ENCODE measurements around the gene GUCY2D. TPM values are rescaled to one million over a fixed set of nuclear protein-coding genes. Genes with fewer than 3 reads are reported as not detected.

GUCY2D gene
- total RNA-seq, 1 donor from 2014 or later: not detected

DNA sequence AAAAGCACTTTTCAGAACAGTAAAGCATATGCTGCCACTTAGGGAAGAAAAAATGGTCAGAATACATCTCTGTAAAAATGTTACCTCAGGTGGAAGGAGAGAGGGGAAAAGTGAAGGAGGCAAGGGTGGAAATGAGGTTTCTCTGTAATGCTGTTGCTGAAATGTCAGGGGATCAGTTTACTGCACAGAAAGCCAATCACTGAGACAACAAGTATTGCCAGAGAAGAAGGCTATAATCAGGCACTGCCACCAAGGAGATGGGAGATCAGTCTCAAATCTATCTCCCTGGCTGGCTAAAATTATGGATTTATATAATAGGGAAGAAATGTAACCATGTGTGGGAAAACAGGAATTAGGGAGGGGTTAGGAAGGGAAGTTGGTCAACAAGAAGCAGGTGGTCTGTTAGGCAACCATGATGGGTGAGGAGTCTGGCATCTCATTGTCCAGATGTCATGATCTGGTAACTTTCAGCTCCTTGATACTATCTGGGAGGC, 27.7 kb upstream of the GUCY2D start:
- H3K9me3 Mint-ChIP-seq: peaks cover 8% of the 10 kb centered on the region
- no peak overlapping the region for H3K27ac Mint-ChIP-seq (ENCODE audit: unreplicated experiment)
- H3K4me1 Mint-ChIP-seq: no peaks in the 10 kb centered on the region
- H3K27me3 Mint-ChIP-seq (ENCODE audit: low read depth): peaks cover 34% of the 10 kb centered on the region
- peaks cover 5% of the 10 kb centered on the region for H3K36me3 Mint-ChIP-seq (ENCODE audit: low read depth)
- no peak overlapping the region for H3K4me3 Mint-ChIP-seq
- no peak for DNase-seq (ENCODE audit: low read depth, low spot score)
- TF ChIP-seq, protein P1, sequence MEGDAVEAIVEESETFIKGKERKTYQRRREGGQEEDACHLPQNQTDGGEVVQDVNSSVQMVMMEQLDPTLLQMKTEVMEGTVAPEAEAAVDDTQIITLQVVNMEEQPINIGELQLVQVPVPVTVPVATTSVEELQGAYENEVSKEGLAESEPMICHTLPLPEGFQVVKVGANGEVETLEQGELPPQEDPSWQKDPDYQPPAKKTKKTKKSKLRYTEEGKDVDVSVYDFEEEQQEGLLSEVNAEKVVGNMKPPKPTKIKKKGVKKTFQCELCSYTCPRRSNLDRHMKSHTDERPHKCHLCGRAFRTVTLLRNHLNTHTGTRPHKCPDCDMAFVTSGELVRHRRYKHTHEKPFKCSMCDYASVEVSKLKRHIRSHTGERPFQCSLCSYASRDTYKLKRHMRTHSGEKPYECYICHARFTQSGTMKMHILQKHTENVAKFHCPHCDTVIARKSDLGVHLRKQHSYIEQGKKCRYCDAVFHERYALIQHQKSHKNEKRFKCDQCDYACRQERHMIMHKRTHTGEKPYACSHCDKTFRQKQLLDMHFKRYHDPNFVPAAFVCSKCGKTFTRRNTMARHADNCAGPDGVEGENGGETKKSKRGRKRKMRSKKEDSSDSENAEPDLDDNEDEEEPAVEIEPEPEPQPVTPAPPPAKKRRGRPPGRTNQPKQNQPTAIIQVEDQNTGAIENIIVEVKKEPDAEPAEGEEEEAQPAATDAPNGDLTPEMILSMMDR (conservative IDR thresholded peaks at IDR 0.05): no peak

DNA sequence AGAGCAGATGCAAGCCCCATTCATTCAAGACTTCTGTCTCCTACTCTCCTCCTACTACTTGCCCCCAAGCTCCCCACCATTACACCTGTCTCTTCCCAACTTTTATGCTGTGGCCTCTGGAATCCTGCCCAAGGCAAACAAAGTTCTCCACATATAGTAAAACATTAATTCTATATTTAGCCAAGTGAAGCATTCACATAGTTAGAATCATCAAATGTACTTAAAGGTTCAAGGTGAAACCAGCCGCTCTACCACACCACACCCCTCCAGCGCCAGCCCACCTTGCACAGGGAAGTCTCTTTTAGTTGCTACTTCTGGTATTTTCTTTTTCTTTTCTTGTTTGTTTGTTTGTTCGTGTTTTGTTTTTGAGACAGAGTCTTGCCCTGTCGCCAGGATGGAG, 25.4 kb upstream of the GUCY2D start:
- Mint-ChIP-seq H3K36me3 (ENCODE audit: low read depth) (peaks cover 5% of the 10 kb centered on the region), H3K4me3 (no peak overlapping the region), H3K27ac (ENCODE audit: unreplicated experiment) (no peak overlapping the region), H3K4me1 (no peaks in the 10 kb centered on the region), H3K9me3 (peaks cover 8% of the 10 kb centered on the region), H3K27me3 (ENCODE audit: low read depth) (peaks cover 36% of the 10 kb centered on the region)
- TF ChIP-seq, protein P1 (conservative IDR thresholded peaks at IDR 0.05): no peak
- no peak for DNase-seq (ENCODE audit: low read depth, low spot score)

DNA sequence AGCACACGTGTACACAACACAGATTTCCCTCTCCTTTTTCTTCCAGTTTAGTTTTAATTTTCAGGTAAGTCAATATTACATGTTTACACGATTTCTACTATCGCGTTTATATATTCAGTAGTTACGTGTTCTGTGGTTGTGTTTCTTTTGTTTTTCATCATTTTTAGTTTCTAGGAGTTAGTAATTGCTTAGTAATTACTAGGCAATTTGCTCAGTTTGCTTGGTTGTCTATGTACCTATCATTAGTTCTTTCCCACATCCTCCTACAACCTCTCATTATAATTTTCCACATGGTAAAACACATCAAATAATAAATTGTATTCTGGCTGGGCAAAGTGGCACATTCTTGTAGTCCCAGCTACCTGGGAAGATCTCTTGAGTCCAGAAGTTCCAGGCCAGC, 24.6 kb upstream of the GUCY2D start:
- no peak overlapping the region for H3K27ac Mint-ChIP-seq (ENCODE audit: unreplicated experiment)
- no peaks in the 10 kb centered on the region for H3K4me1 Mint-ChIP-seq
- DNase-seq (ENCODE audit: low read depth, low spot score): no peak
- peaks cover 39% of the 10 kb centered on the region for H3K27me3 Mint-ChIP-seq (ENCODE audit: low read depth)
- H3K4me3 Mint-ChIP-seq: no peak overlapping the region
- H3K9me3 Mint-ChIP-seq: peaks cover 8% of the 10 kb centered on the region
- TF ChIP-seq, protein P1 (conservative IDR thresholded peaks at IDR 0.05): no peak
- H3K36me3 Mint-ChIP-seq (ENCODE audit: low read depth): peaks cover 5% of the 10 kb centered on the region

DNA sequence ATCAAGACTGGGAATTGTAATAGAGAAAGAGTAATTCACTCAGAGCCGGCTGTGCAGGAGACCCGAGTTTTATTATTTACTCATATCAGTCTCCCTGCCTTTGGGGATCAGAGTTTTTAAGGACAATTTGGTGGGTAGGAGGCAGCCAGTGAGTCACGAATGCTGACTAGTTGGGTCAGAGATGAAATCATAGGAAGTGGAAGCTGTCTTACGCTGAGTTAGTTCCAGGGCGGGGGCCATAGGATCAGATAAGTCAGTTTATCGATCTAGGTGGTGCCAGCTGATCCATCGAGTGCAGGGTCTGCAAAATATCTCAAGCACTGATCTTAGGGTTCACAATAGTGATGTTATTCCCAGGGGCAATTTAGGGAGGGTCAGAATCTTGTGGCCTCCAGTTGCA, 20.2 kb upstream of the GUCY2D start:
- Mint-ChIP-seq H3K27me3 (ENCODE audit: low read depth) (peaks cover 39% of the 10 kb centered on the region), H3K27ac (ENCODE audit: unreplicated experiment) (no peak overlapping the region), H3K9me3 (no peaks in the 10 kb centered on the region), H3K36me3 (ENCODE audit: low read depth) (no peaks in the 10 kb centered on the region), H3K4me3 (no peak overlapping the region), H3K4me1 (no peaks in the 10 kb centered on the region)
- DNase-seq (ENCODE audit: low read depth, low spot score): no peak
- TF ChIP-seq, protein P1 (conservative IDR thresholded peaks at IDR 0.05): no peak

DNA sequence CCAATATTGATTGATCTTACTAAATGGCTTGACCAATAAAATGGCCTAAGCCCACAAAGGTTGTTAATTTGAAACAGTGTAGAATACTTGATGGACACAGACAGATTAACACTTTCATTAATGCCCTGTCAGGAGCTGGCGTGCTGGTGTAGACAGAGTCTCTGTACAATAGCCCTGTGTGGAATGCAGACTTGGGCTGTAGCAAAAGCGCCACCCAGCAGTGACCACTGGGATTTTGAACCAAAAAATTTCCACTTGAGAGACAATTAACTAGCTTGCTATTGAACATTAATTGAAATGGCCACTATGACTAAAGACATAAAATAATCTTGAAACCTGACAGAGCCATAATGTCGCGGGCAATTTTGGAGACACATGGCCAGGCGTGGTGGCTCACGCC, 19.7 kb upstream of the GUCY2D start:
- Mint-ChIP-seq H3K4me1 (peaks cover 4% of the 10 kb centered on the region), H3K4me3 (no peak overlapping the region), H3K36me3 (ENCODE audit: low read depth) (no peaks in the 10 kb centered on the region), H3K27ac (ENCODE audit: unreplicated experiment) (no peak overlapping the region), H3K9me3 (no peaks in the 10 kb centered on the region), H3K27me3 (ENCODE audit: low read depth) (peaks cover 41% of the 10 kb centered on the region)
- DNase-seq (ENCODE audit: low read depth, low spot score): no peak
- TF ChIP-seq, protein P1 (conservative IDR thresholded peaks at IDR 0.05): peak; percentile 11

DNA sequence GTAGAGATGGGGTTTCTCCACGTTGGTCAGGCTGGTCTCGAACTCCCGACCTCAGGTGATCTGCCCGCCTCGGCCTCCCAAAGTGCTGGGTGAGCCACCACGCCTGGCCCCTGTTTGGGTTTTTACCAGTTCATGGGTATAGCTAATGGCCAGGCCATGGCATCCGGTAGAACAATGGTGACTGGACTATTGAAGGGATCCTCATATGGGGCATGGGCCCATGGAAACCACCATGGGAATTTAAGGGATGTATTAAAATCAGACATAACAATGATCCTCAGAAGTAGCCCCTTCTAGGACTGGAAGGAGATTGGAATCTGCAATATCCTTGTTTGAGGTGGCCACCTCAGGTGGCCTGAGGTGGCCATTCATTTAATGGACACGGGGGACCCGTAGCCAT, 17.5 kb upstream of the GUCY2D start:
- Mint-ChIP-seq H3K36me3 (ENCODE audit: low read depth) (no peaks in the 10 kb centered on the region), H3K4me3 (no peak overlapping the region), H3K27ac (ENCODE audit: unreplicated experiment) (no peak overlapping the region), H3K4me1 (peaks cover 19% of the 10 kb centered on the region), H3K27me3 (ENCODE audit: low read depth) (peaks cover 30% of the 10 kb centered on the region), H3K9me3 (no peaks in the 10 kb centered on the region)
- no peak for DNase-seq (ENCODE audit: low read depth, low spot score)
- TF ChIP-seq, protein P1 (conservative IDR thresholded peaks at IDR 0.05): no peak

All from neural crest cell (in vitro differentiated cells).